ENCODE data around the gene DAB2IP.

DNA sequence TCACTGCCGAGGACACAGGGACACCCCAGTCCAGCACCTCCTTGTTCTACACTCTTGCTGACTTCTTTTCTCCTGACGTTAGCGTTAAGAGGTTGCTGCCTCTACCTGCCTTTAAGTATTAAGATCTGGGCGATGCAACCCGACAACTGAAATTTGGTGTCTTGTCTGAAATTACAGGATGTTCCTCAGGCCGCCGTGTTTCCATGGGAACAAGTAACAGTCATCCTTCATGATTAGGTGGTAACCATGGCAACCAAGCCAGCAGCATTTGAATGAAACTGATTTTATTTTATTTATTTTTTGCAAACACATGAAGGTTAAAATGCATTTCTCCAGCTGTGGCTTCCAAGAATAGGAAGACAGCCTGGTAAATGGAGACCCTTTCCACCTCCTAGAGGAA lies 20.8 kb downstream of the DAB2IP start:
- TF ChIP-seq CTCF (IDR thresholded peaks at IDR 0.05; ENCODE audit: insufficient read depth, low read depth, low read length) (no peak), EZH2 (IDR thresholded peaks at IDR 0.05; ENCODE audit: insufficient read depth, low read length) (no peak)
